ENCODE data around the gene PLA2R1. TPM values are rescaled to one million over a fixed set of nuclear protein-coding genes. Genes with fewer than 3 reads are reported as not detected.

The PLA2R1 gene
- total RNA-seq, 4 donors from 2014 or later: 1.4 to 18.2 (median 14.6) TPM

DNA sequence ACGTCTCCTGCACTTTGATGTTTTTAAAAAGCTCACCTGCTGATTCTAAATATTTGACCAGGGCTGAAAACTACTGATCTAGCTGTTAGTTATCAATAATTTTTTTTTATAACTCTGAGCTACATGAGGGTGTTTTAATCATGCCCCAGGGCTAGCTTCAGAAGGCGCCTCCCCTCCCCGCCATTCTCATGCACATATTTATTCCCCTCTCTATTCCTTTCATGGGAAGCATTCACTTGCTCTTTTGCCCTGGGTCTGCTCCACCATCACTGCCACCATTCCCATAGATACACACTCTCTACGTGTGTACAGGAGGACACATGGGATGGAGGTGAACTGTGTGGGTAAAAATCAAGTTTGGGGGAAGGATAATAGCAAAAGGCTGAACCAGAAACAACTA is 101.0 kb downstream of the PLA2R1 start:
- TF ChIP-seq POLR2A (IDR thresholded peaks at IDR 0.05) (no peak), POLR2AphosphoS5 (IDR thresholded peaks at IDR 0.05) (no peak), EP300 (IDR thresholded peaks at IDR 0.05; ENCODE audit: low read depth) (no peak)
- TF ChIP-seq, protein P1, sequence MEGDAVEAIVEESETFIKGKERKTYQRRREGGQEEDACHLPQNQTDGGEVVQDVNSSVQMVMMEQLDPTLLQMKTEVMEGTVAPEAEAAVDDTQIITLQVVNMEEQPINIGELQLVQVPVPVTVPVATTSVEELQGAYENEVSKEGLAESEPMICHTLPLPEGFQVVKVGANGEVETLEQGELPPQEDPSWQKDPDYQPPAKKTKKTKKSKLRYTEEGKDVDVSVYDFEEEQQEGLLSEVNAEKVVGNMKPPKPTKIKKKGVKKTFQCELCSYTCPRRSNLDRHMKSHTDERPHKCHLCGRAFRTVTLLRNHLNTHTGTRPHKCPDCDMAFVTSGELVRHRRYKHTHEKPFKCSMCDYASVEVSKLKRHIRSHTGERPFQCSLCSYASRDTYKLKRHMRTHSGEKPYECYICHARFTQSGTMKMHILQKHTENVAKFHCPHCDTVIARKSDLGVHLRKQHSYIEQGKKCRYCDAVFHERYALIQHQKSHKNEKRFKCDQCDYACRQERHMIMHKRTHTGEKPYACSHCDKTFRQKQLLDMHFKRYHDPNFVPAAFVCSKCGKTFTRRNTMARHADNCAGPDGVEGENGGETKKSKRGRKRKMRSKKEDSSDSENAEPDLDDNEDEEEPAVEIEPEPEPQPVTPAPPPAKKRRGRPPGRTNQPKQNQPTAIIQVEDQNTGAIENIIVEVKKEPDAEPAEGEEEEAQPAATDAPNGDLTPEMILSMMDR (IDR thresholded peaks at IDR 0.05): no peak
- no peaks in the 10 kb centered on the region for H3K9me3 ChIP-seq
- H3K4me3 ChIP-seq: no peak overlapping the region
- H3K27me3 ChIP-seq: no peaks in the 10 kb centered on the region
- DNase-seq: no peak
- intact Hi-C loops (cut with DNase I; ENCODE audit: low total_unique reads): no loop called here
- H3K27ac ChIP-seq: no peak overlapping the region
- no peaks in the 10 kb centered on the region for H3K36me3 ChIP-seq
- in situ Hi-C loops (cut with MboI; ENCODE audit: low pct_ligation_motif_present in 1 of 4, low pct_unique_long_range_greater_than_20kb in 1 of 4, low sequenced_read_pairs in 3 of 4): no loop called here
- H3K4me1 ChIP-seq: peaks cover 0 to 4% (median 0%) of the 10 kb centered on the region in 4 donors
- 17 to 74% methylated on average over 1 to 4 of the region's 4 CpGs for WGBS, 2 donors (ENCODE audit: low coverage in 1 of 2)

DNA sequence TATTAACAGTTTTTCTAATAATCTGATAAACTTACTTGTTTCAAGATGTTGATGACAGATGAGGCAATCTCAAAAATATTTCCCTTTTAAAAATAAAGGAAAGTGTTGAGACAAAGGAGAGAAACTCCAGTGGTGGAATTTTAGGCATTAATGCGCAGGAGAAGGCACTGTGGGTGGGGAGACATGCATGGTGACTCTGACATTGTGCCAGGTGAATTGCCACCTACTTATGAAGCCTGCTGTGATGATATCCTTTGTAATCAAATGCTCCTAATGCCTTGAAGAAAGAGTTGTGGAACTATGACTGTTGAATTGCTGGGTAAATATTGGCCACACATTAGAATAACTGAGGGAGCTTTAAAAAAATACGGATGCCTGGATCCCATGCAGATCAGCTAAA is 101.4 kb downstream of the PLA2R1 start:
- Histone ChIP-seq H3K27ac (no peak overlapping the region), H3K9me3 (no peaks in the 10 kb centered on the region), H3K36me3 (no peaks in the 10 kb centered on the region), H3K4me3 (no peak overlapping the region), H3K4me1 (peaks cover 0 to 4% (median 0%) of the 10 kb centered on the region in 4 donors), H3K27me3 (no peaks in the 10 kb centered on the region)
- DNase-seq: no peak
- intact Hi-C loops (cut with DNase I; ENCODE audit: low total_unique reads) (no loop called here), in situ Hi-C loops (cut with MboI; ENCODE audit: low pct_ligation_motif_present in 1 of 4, low pct_unique_long_range_greater_than_20kb in 1 of 4, low sequenced_read_pairs in 3 of 4) (no loop called here)
- TF ChIP-seq POLR2AphosphoS5 (IDR thresholded peaks at IDR 0.05): no peak
- no peak for TF ChIP-seq POLR2A (IDR thresholded peaks at IDR 0.05)
- TF ChIP-seq EP300 (IDR thresholded peaks at IDR 0.05; ENCODE audit: low read depth): no peak
- TF ChIP-seq, protein P1 (IDR thresholded peaks at IDR 0.05): no peak
- 71 to 78% methylated on average over 1 to 2 of the region's 2 CpGs for WGBS, 2 donors (ENCODE audit: low coverage in 1 of 2)

DNA sequence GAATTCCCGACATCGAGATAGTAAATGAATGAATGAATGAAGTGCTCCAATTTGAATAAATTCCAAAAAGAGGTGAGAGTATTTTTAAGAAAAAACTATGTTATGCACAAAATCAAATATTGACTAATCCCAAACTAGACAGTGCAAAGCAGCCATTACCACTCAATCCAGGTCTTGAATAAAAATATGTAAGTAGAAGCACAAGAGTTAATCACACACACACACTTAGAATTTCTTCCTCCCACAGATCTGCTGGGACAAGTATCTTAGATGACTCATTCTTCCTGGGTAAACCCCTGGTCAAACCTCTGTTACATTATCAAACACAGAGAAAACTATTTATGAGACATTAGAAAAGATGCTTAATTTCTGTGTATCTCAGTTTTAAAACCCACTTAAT is 102.0 kb downstream of the PLA2R1 start:
- TF ChIP-seq EP300 (IDR thresholded peaks at IDR 0.05; ENCODE audit: low read depth) (no peak), POLR2A (IDR thresholded peaks at IDR 0.05) (no peak), POLR2AphosphoS5 (IDR thresholded peaks at IDR 0.05) (no peak)
- TF ChIP-seq, protein P1 (IDR thresholded peaks at IDR 0.05): no peak
- Histone ChIP-seq H3K27me3 (no peaks in the 10 kb centered on the region), H3K4me1 (peaks cover 0 to 4% (median 0%) of the 10 kb centered on the region in 4 donors), H3K36me3 (no peaks in the 10 kb centered on the region), H3K9me3 (no peaks in the 10 kb centered on the region), H3K27ac (no peak overlapping the region), H3K4me3 (no peak overlapping the region)
- intact Hi-C loops (cut with DNase I; ENCODE audit: low total_unique reads) (no loop called here), in situ Hi-C loops (cut with MboI; ENCODE audit: low pct_ligation_motif_present in 1 of 4, low pct_unique_long_range_greater_than_20kb in 1 of 4, low sequenced_read_pairs in 3 of 4) (no loop called here)
- DNase-seq: no peak
- 80 to 94% methylated on average over 2 of the region's 2 CpGs for WGBS, 2 donors (ENCODE audit: low coverage in 1 of 2)

- Histone ChIP-seq H3K27ac (no peak overlapping the region), H3K9me3 (no peaks in the 10 kb centered on the region), H3K4me1 (peaks cover 0 to 4% (median 0%) of the 10 kb centered on the region in 4 donors), H3K27me3 (no peaks in the 10 kb centered on the region), H3K4me3 (no peak overlapping the region), H3K36me3 (no peaks in the 10 kb centered on the region)
- intact Hi-C loops (cut with DNase I; ENCODE audit: low total_unique reads) (no loop called here), in situ Hi-C loops (cut with MboI; ENCODE audit: low pct_ligation_motif_present in 1 of 4, low pct_unique_long_range_greater_than_20kb in 1 of 4, low sequenced_read_pairs in 3 of 4) (no loop called here)
- 52 to 60% methylated on average over 3 of the region's 3 CpGs for WGBS, 2 donors (ENCODE audit: low coverage in 1 of 2)
- no peak for DNase-seq
- TF ChIP-seq POLR2A (IDR thresholded peaks at IDR 0.05): no peak
- TF ChIP-seq, protein P1 (IDR thresholded peaks at IDR 0.05): no peak
- TF ChIP-seq POLR2AphosphoS5 (IDR thresholded peaks at IDR 0.05): no peak
- TF ChIP-seq EP300 (IDR thresholded peaks at IDR 0.05; ENCODE audit: low read depth): no peak
Observed at GRCh38 chr2:159959136-159959535, 103.3 kb downstream of the PLA2R1 start.

Data from transverse colon (tissue), 4 donors.